Measurements from ENCODE around the gene ANKRD18B.
"Not testable (repeated sequence)": the region's sequence is repeated elsewhere in the genome, so short reads cannot be mapped to it uniquely, and the experiment has no call there.

ANKRD18B gene

DNA sequence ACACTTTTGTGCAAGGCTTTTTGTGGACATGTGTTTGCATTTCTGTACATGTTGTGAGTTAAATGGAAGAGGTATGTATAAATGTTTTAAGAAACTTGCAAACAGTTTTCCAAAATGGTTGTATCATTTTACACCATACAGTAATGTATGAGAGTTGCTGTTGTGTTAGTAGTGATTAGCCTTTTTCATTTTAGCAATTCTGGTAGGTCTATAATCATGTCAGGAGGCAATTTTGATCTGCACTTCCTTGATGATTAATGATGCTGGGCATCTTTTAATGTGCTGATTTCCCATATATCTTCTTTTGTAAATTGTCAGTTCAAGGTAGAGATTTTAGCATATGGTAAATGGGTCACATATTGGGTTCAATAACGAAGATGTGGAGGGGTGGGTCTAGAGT is 87.3 kb downstream of the ANKRD18B start:
- no peak for DNase-seq (ENCODE audit: low spot score)

DNA sequence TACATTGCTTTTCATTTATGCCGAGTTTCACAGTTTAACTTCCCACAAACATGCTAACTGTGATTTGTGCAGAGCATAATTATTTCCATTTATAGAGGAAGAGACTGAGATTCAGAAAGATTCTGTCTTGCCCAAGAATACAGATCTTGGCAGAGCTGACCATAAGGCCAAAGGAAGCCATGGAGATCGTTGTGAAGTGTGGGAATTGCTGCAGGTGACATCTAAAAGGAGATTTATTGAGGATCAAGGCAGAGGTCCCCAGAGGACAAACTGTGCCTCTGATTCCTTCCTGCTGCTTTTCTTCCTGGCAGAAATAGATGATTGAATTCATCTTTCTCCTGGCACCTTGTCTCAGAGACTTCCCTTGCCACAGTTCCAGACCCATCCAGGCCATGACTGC is 88.4 kb downstream of the ANKRD18B start:
- not testable (repeated sequence) for DNase-seq (ENCODE audit: low spot score)

DNA sequence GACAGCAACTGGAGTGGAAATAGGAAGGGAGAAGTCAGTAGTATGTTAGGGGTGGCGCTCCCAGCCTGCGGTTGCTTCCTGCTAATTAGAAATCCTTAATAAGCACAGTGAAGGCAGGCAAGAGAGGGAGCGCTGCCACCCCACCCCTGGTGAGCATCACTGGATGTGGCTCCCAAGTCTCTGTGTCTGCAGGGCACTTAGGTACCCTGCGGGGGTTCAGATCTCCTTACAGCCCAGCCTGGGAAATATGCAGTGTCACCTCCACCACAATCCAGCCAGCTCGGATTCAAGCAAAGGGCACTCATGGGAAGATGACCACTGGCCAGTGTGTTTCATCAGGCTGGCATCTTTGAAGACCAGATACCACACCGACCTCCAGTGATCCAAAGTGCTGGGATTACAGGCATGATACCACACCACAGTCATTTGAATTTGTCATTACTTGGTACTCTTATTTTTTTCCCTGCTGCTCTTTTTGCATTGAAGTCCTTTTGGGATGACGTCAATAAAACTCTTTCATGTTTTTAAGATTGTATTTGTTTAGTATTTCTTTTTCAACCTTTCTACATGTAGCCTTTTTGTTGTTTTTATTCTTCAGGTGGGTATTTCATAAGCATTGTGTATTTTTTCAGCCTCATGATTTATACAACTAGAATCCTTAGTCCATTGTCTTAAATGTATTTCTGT is 90.1 kb downstream of the ANKRD18B start:
- DNase-seq (ENCODE audit: low spot score), result no peak

DNA sequence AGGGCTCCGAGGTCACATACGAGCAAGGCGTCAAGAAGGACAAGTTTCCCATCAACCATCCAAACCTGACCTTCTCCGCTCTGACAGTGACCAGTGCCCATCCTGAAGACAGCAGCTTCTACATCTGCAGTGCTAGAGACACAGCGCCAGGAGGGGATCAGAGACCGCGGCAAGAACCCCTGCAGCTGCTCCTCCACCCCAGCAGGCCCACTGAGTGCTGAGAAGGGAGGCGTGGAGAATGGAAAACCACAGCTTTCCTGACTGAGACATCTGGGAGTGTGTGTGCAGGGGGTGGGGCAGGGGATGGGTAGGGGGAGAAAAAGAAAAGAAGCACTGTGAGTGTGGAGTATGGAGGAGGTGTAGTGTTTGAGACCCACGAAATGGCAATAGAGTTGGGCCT is 94.3 kb downstream of the ANKRD18B start:
- not testable (repeated sequence) for DNase-seq (ENCODE audit: low spot score)

DNA sequence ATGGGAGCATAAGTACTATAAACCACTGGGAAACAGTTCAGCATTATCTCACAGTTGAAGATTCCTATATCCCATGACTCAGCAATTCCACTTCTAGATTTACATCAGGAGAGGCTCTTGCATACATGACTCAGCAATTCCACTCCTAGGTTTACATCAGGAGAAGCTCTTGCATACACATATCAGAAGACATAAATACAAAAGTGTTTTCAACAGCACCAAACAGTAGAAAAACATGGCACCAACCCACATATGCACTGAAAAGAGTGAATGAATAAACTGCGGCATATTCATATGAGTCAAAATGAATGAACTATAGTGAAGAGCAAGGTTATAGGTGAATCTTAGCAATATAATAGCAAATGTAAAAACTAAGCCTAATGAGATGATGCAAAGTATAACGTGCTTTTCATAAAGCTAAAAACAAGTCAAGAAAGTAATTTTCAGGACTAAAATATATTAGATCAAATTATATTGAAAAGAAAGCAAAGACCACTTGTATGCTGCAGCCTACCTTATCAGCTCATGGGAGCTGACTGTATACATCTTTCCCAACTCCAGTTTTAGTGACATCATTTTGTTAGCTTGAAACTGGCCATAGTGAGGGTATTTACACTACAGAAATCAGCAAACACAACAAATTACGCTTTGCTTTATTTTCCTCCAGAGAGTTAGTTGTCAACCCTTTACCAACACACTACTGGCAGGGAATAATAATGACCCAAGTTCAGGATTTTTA is 95.8 kb downstream of the ANKRD18B start:
- no peak for DNase-seq (ENCODE audit: low spot score)

DNA sequence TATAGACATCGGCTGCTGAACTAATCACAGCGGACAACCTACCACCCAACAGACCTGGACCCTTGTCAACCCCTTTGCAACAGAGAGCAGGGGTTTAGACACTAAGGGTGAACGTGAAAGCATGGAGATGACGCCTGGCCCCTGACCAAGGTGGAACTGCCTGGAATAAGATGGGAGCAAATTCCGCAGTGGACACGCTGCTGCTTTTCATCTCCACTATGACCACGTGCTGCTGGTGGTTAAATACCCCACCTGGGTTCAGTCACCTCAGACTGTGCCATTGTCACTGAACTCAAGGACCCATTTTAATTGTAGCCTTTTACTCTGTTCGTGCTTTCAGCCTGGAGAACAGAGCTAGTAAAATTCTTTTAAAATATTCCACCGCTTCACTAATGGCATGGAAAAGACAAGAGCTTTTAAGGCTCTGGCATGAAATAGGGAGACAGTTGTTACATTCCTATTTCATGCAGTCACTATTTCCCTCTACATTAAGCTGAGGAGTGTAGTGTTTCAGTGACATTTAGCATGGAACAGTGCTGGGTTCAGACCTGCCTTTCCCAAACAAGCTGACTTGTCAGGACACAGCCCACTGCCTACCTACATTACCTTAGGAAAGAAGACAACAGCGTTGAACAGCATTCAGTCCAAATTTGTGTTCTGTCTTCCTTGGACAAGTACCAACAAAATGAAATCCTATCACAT is 96.8 kb downstream of the ANKRD18B start:
- DNase-seq (ENCODE audit: low spot score), result no peak

All from CD4-positive, alpha-beta T cell treated with Interleukin-15 for 4 hours (primary cell).